ENCODE results near the gene EXOG. TPM values are rescaled to one million over a fixed set of nuclear protein-coding genes. Genes with fewer than 3 reads are reported as not detected.

The EXOG gene
- 21.4 and 22.6 TPM in 2 replicates for total RNA-seq (2014; rRNA removed)
- polyA plus RNA-seq (2012): 12.3 TPM

GRCh38 chr3:38496131-38496910, at the start of gene EXOG:
TSS of gene EXOG (plus strand) at chr3:38496340. CDS start at chr3:38496368, 28 bp downstream.
- peak; percentile 89 for DNase-seq (ENCODE audit: low read depth)

- no peak for DNase-seq (ENCODE audit: low read depth)
These were observed 49.3 kb upstream of the EXOG start for GRCh38 chr3:38446812-38447211.

GRCh38 chr3:38450853-38451252, 45.3 kb upstream of the EXOG start:
- no peak for DNase-seq (ENCODE audit: low read depth)

- DNase-seq (ENCODE audit: low read depth): peak; percentile 66
These were observed 42.8 kb upstream of the EXOG start, which contains the start of gene ACVR2B for GRCh38 chr3:38453075-38453912. TSS of gene ACVR2B (plus strand) at chr3:38453890. CDS start at chr3:38454323, 433 bp downstream.

GRCh38 chr3:38453913-38454177, 42.3 kb upstream of the EXOG start:
- DNase-seq (ENCODE audit: low read depth): no peak

- DNase-seq (ENCODE audit: low read depth): no peak
These were observed 41.8 kb upstream of the EXOG start for GRCh38 chr3:38454178-38454883.

GRCh38 chr3:38454884-38455638, 41.1 kb upstream of the EXOG start:
- DNase-seq (ENCODE audit: low read depth): peak; percentile 25

- no peak for DNase-seq (ENCODE audit: low read depth)
These were observed 40.3 kb upstream of the EXOG start for GRCh38 chr3:38455639-38456430.

- DNase-seq (ENCODE audit: low read depth): peak; percentile 27
These were observed 38.8 kb upstream of the EXOG start for GRCh38 chr3:38457111-38458003.

GRCh38 chr3:38458796-38459498, 37.2 kb upstream of the EXOG start:
- peak; percentile 74 for DNase-seq (ENCODE audit: low read depth)

- no peak for DNase-seq (ENCODE audit: low read depth)
These were observed 36.6 kb upstream of the EXOG start for GRCh38 chr3:38459499-38460048.

GRCh38 chr3:38460377-38461270, 35.5 kb upstream of the EXOG start:
- DNase-seq (ENCODE audit: low read depth): peak; percentile 37

GRCh38 chr3:38465588-38466154, 30.5 kb upstream of the EXOG start:
- no peak for DNase-seq (ENCODE audit: low read depth)

GRCh38 chr3:38468765-38469164, 27.4 kb upstream of the EXOG start:
- no peak for DNase-seq (ENCODE audit: low read depth)

- DNase-seq (ENCODE audit: low read depth): no peak
These were observed 26.3 kb upstream of the EXOG start for GRCh38 chr3:38469852-38470251.

- no peak for DNase-seq (ENCODE audit: low read depth)
These were observed 24.8 kb upstream of the EXOG start for GRCh38 chr3:38471260-38471857.

- no peak for DNase-seq (ENCODE audit: low read depth)
These were observed 23.8 kb upstream of the EXOG start for GRCh38 chr3:38472342-38472741.

All from LHCN-M2 (cell line).